Fibroblast of the conjunctiva (primary cell): Measurements from ENCODE around the gene FLYWCH2.
A peak's percentile ranks its signal among the peaks of the same experiment; 100 is the strongest.
"Not testable (repeated sequence)": the region's sequence is repeated elsewhere in the genome, so short reads cannot be mapped to it uniquely, and the experiment has no call there.

Experiments
- DNase-seq: peaks from one replicate; pipeline ENCODE4 v3.0.0-alpha.2; 2010; ENCODE audit warnings: low read depth

FLYWCH2 gene

DNA sequence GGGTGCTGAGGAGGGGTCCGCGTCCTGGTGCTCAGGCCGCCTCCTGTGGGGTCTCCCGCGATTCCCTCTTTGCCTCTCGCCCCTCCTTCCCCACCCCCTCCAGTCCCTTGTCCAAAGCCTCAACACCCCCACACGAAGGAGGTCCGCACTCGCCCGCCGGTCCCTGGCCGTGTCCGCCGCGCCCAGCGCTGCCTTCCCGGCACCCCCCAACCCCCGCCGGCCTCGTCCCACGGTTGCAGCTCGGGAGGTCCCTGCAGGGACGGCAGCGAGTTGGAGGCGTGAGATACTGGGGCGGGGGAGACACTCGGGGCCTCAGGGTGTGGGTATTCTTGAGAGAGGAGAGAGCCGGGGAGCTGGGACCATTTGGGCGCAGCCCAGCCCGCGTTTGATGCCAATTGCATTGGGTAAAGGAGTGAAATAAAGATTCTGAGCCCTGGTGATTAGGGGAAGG is 468 bp downstream of the FLYWCH2 start:
- DNase-seq, result no peak

DNA sequence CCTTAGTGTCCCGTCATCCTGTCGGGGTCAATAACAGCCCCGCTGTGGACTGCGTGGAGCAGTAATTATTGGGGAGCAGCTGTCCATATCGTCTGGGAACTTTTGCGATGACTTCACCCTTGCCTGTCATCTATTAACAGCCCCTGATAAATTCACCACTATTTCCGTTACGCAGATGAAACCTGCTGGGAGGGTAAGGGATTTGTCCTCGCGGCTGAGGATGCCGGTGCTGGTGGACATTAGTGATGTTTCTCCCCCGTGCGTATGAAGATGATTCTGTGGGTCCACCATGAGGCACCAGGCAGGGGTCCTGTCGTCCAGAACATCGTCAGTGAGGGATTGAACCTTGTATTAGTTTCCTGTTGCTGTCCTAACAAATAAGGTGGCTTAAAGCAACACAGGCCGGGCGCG is 1.0 kb downstream of the FLYWCH2 start:
- no peak for DNase-seq

DNA sequence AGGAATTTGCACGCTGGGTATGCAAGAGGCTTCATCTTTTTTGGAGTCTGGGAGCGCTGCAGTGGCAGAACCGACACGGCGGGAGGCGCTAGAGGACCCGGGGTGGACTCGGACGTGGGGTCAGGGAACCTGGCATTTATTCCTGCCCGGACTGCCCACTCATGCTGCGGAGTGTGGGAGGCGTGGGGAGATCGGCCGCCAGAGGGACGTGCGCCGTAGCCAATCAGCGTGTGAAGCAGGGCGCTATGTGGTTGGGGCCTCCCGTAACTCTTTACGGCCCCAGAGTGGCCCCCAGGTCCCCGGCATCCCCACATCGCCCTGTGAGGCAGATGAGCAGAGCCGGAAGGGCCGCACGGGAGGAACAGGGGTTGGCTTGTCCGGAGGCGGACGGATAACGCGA is 11.2 kb downstream of the FLYWCH2 start:
- no peak for DNase-seq

DNA sequence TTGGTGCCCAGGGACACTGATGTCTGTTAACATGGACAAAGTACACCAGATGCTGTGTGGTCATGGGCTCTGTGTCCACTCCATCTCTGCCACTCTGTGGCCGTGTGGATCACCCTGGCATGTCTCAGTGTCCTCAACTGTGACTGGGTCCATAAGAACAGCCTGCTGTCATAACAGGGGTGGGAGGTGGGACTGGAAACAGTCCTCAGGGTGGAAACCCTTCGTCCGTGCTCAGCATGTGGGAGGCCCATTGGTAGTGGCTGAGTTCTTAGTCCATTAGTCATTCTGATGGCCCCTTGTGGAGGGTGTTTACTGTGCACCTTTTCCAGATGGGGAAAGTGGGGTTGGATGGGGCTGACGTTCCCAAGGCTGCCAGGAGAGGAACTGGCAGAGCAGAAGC is 12.8 kb downstream of the FLYWCH2 start:
- no peak for DNase-seq

DNA sequence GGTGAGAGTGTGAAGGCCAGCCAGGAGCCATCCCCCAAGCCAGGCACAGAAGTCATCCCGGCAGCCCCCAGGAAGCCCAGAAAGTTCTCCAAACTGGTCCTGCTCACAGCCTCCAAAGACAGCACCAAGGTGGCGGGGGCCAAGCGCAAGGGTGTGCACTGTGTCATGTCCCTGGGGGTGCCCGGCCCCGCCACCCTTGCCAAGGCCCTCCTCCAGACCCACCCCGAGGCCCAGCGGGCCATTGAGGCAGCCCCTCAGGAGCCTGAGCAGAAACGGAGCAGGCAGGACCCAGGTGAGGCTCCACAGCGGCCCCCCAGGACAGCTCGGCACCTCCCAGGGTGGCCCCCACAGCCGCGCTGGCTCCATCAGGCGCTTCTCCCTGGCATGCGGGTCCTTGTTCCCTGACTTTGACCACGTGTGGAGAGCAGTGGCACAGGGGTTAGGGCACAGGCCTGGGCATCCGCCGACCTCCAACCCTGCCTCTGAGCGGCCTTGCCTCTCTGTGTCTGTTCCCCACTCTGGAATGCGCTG is 13.5 kb downstream of the FLYWCH2 start:
- DNase-seq, result no peak

DNA sequence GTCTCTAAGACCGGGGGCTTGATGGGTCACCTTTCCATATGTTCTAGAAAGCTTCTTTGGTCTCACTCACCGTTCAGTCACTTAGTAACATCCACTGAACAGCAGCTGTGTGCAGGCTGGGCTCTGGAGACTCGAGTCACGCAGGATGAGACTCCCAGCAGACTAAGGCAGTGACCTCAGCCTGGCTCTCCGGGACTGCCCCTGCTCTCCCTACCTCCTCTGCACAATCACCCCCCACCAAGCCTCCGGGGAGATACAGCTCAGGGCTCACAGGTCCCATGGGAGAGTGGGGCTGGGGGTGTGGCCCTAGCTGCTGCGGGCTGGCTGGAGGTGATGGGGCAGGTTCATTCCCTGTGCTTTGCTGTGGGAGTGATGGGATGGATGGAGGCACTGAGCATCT is 14.1 kb downstream of the FLYWCH2 start:
- DNase-seq, result no peak

DNA sequence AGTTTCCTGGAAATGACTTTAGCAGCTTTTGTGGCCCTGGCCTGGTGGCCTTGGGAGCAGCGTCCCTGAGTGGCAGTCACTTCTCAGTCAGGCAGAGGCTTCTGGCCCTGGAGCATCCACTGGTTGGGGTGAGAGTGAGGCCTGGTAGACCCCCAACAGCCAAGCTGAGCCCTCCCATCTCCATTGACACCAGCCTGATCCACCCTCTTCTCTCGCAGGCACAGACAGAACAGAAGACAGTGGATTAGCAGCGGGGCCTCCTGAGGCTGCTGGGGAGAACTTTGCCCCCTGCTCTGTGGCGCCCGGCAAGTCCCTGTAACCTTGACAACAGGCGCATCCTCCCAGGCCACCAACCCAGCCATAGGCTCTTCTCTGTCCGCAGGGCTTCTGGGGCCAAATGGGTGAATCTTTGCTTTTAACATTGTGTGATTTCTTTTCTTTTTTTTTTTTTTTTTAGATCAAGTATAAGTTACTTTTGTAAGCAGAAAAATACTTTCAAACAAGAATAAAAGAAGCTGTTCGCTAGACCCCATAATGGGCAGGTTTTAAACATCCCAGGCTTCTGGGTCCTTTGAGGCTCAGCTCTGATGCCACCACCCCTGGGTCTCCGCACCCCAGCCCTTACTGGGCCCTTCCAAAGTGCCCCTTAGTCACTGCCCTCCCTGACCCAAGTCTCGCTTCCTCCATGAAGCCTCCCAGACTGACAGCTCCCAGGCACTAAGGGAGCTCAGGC is 16.0 kb downstream of the FLYWCH2 start:
- no peak for DNase-seq

DNA sequence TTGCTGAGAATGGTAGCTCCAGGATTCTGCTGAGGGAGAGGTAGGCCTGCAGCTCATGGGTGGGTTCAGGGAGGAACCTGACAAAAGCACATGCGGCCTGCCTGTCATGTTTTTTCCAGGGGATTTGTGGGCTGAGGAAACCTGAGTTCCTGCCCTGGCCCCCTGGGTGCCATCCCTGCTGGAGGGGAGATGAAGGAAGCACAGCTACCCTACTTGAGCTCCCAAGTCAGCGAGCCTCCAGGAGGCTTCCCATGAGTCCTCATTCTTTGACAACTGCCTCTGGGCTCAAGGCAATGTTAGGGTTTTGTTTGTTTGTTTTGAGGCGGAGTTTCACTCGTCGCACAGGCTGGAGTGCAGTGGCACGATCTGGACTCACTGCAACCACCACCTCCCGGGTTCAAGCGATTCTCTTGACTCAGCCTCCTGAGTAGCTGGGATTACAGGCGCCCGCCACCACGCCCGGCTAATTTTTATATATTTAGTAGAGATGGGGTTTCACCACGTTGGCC is 16.6 kb downstream of the FLYWCH2 start:
- DNase-seq, result no peak

DNA sequence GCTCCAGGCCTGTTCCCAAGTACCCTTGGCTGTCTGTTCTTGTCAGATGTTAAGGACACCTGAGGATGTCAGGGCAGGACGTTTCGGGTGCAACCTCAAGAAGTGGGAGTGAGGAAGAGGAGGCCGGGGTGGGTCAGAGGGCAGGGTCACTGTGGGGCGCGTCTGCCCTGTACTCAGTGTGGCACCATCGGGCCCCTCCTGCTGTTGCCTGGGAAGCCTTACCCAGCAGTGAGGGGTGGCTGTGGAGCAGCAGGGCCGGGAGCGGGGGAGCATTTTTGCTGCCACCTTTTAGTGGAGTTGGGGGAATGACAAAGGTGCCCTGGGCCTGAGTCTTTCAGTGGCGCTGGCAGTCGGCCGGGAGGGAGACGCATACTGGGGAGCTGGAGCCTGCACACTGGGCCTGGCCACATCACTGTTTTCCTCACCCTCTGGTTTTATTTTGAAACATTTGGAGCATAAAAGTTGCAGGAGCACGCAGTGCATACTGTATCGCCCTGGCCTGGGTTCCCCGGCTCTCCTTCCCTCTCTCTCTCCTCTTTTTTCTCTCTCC is 17.6 kb downstream of the FLYWCH2 start:
- DNase-seq, result no peak

DNA sequence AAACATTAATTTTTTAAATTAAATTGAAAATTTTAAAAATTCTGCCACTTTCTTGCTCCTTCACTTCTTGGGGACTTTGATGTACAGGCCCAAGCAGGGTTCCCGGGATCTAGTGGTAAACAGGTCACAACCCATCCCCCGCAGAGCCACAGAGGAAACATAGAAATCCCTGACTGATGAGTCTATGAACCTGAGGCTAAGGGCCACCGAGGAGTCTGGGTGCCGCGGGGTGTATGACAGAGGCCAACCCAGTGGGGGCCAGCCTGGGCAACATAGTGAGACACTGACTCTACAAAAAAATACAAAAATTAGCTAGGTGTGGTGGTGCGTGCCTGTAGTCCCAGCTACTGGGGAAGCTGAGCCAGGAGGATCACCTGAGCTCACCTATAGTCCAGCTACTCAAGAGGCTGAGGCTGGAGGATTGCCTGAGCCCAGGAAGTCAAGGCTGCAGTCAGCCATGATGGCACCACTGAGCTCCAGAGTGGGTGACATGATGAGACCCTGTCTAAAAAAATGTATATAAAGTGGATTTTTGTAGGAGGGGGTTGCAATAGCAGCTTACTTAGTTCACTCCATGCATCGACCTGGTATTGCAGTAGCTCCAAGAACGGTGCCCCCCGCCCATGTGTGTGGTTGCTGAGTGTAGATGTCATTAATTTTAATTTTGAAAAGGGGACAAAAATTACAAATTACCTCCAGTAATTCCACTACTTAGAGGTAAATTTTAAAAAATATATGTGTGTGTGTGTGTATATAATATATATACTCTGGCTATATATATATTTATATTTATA is 19.5 kb downstream of the FLYWCH2 start:
- DNase-seq, result no peak

DNA sequence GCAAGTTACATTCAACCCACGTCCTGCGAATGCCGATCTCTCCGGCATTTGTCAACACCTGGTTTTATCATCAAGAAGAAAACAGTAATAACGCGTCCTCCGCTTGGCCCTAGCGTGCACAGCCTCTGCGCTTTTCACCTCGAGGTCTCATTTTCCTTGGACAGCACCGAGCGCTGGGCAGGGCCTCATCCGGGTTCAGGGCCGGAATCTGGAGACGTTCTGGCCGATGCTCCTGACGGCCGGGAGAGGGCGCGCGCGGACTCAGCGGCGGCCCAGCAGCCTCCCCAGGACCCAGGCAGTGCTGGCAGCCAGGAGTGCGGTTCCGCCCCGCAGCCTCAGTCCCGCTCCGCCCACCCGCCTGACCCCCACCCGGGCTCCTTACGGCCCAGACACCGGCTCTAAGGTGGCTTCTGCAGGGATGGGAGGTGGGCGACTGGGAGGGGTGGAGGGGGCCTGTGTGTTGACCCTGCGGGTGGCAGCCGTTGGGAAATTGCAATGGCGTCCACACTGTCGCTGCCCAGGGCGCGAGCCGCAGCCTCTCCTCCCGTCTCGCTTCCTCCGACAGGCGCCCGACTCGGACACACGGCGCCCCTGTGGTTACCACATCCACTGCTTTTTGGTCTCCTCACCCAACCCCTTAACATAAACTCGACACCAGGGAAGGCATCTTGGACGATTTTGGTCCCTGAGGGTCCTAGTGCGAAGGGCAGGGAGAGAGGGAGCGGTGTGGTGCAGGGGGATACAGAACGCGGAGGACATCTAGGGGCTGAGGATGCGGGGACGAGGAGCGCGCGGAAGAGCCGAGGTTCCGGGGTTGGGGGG is 21.3 kb downstream of the FLYWCH2 start:
- DNase-seq, result peak; percentile 82

DNA sequence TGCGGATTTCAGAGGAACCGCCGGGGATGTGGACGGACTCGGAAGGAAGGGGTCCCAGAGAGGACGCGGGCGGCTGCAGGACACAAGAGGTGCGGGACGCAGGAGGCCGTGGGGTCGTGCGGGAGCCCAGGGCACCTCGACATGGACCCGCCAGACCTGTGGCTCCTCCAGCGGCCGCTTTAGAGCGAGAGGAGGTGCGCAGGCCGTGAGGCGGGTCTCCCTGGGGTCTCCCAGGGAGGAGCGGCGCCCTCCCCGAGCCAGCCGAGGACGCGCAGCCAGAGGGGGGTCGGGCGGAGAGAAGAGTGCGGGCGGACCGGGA is 21.9 kb downstream of the FLYWCH2 start:
- DNase-seq, result no peak

DNA sequence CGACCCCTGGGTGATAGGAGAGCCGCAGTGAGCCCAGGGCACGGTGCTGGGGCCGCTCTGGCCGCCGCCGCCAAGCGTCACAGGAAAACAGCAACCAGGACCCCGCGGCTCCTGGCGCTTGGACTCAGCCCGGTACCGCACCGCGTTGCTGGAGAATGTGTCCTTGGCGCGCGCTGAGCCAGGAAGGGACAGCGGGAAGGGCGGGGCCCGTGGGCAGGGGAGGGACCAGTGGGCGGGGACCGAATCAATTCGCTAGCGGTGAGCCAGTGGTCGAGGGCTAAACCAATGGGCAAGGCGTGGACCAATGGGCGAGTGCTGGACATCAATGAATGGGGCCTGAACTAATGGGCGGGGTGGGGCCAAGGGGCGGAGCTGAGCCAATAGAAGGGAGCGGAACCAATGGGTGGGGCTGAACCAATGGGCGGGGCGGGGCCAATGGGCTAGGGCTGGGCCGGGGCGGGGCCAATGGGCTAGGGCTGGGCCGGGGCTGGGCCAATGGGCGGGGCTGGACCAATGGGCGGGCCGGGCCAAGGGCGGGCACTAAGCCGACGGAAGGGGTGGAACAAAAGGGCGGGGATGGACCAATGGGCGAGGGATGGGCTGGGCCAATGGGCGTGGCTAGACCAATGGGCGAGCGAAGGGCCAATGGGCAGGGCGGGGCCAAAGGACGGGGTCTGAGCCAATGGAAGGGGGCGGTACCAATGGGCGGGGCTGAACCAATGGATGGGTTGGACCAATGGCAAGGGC is 22.4 kb downstream of the FLYWCH2 start:
- peak; percentile 100 for DNase-seq

DNA sequence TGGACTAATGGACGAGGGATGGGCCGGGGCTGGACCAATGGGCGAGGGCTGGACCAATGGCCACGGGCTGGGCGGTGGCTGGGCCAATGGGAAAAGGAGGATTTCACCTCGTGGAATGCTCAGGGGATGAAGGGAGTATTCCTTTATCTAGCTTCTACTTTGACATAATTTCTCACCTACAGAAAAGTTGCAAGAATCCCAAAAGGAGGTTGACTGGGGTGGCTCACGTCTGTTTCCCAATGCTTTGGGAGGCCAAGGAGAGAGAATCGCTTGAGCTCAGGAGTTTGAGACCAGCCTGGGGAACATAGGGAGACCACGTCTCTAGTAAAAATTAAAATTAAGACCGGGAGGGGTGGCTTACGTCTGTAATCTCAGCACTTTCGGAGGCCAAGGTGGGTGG is 23.0 kb downstream of the FLYWCH2 start:
- DNase-seq, result no peak

DNA sequence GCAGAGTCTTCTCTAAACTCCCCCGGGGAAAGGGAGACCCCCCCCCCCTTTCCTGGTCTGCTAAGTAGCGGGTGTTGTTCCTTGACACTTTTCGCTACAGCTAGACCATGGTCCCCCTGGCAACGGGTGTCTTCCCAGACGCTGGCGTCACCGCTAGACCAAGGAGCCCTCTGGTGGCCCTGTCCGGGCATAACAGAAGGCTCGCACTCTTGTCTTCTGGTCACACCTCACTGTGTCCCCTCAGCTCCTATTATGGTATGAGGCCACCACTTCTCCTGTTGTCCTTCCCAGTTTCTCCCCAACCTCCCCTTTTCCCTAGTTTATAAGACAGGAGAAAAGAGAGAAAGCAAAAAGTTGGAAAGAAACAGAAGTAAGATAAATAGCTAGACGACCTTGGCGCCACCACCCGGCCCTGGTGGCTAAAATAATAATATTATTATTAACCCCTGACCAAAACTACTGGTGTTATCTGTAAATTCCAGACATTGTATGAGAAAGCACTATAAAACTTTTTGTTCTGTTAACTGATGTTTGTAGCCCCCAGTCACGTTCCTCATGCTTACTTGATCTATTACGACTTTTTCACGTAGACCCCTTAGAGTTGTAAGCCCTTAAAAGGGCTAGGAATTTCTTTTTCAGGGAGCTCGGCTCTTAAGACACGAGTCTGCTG is 24.2 kb downstream of the FLYWCH2 start:
- not testable (repeated sequence) for DNase-seq

DNA sequence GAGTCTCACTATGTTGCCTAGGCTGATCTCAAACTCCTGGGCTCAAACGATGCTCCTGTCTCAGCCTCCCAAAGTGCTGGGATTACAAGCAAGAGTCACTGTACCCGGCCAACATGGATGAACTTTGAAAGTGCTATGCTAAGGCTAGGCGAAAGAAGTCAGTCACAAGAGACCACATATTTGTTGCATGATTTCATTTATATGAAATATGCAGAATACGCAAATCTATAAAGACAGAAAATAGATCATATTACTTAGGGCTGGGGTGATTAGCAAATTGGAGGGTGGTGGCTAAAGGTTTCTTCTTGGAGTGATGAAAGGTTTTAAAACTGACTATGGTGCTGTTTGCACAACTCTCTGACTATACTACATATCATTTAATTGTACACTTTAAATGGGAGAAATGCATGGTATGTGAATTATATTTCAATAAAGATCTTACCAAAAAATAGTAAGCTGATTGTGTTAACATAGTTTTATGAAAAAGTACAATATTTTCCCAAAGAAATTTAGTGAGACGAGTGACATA is 27.5 kb downstream of the FLYWCH2 start:
- no peak for DNase-seq

DNA sequence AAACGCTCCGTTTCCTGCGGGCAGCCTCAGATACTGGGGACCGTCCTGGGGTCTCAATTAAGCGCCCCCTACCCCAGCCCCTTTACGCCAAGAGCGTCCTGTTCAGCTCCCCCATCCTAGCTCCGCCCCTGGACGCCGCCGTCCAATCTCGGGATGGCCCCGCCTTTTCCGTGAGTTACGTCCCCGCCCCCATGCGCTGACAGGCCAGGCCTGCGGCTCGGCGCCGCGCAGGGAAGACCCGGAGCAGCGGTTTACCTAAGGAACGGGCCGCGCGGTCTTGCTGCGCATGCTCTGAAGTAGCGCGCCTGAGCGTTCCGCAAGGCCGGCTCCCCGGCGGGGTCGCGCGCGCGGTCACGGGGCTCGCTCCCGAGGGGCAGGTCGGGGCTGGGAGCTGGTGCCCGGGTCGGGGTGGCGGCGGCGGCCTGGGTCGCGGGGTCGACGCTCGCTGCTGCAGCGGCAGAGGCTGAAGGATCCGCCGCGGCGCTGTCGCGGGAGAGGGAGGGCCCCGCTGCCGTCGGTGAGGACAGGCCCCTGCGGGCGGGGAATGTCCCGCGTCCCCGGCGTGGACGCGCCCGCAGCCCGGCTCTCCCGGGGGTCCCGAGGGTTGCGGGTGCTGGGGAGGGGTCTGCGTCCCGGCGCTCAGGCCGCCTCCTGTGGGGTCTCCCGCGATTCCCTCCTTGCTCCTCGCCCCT is 28.8 kb downstream of the FLYWCH2 start, which contains the start of gene FLYWCH1:
Gene FLYWCH1 (plus strand): TSS at position 294 of the 692 bp plus-strand sequence. CDS start 17,755 bp downstream, outside the sequence.
- DNase-seq, result peak; percentile 97

DNA sequence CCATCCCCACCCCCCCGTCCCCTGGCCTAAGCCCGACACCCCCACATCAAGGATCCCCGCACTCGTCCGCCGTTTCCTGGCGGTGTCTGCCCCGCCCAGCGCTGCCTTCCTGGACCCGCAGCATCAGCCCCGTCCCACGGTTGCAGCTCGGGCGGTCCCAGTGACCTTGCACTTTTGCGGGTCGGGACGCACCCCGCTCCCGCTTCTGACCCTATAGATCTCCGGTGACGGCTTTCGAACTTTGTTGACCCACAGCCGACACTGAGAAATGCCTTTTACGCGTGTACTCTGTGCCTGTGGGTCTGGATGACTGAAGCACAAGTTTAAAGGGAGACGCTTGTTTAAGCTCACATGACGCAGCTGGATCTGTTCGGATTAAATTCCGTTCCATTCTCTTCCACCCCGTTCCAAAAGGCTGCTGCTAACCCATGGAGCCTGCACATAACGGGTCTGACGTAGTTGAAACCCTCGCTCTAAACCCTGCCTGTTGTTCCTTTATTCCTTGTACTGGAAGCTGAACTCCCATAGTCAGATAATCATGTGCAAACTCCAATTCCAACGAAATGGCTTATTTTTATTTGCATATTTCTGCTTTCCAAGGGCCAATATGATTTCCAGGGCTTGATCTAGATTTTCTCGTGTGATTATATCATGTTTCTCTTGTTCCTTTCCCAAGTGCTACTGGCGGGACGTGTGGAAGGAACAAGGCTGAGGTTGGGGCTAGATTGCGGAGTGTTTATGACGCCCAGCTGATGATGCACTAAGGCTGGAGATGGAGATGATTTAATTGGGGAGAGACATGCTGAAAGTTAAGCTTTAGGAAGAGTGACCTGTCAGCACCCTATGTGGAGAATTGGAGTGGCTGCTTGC is 29.6 kb downstream of the FLYWCH2 start:
- no peak for DNase-seq

DNA sequence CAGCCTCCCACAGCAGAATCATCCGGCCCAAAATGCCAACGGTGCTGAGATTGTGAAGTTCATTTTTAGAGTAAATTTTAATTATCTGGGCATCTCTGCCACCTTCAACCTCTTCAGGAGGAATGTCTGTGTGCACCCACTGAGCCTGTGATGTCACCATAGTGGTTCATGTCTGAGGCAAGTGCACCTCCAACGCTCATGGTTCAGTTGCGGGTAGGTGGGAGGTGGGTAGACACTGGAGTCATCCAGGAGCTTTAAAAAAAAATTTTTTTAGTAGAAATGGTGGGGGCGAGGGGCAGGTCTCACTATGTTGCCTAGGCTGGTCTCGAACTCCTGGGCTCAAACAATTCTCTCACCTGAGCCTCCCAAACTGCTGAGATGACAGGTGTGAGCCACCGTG is 30.6 kb downstream of the FLYWCH2 start:
- DNase-seq, result no peak
